IgD-negative memory B cell (primary cell): ENCODE results near the gene SIN3A. TPM values are rescaled to one million over a fixed set of nuclear protein-coding genes. Genes with fewer than 3 reads are reported as not detected.
"Not testable (repeated sequence)": the region's sequence is repeated elsewhere in the genome, so short reads cannot be mapped to it uniquely, and the experiment has no call there.

ENCODE experiments used
- H3K27ac Mint-ChIP-seq, 3 donors: one replicate each; pipeline ENCODE4 v1.8.0; 2020 to 2022; ENCODE audit warnings: mild to moderate bottlenecking in 3 of 3, mixed read lengths in 3 of 3, moderate library complexity in 1 of 3
- H3K27me3 Mint-ChIP-seq: one replicate; pipeline ENCODE4 v1.8.0; 2021; ENCODE audit warnings: mixed read lengths
- H3K36me3 Mint-ChIP-seq: one replicate; pipeline ENCODE4 v1.8.0; 2020; ENCODE audit warnings: mild to moderate bottlenecking, mixed read lengths
- H3K4me1 Mint-ChIP-seq, 3 donors: one replicate each; pipeline ENCODE4 v1.8.0; 2020 to 2022; ENCODE audit warnings: mixed read lengths in 3 of 3, mild to moderate bottlenecking in 1 of 3
- H3K4me3 Mint-ChIP-seq, 4 donors: one replicate each; pipeline ENCODE4 v1.8.0; 2020 to 2022; ENCODE audit warnings: mild to moderate bottlenecking in 4 of 4, mixed read lengths in 4 of 4, moderate library complexity in 3 of 4
- H3K9me3 Mint-ChIP-seq, 3 donors: one replicate each; pipeline ENCODE4 v1.8.0; 2020 to 2021; ENCODE audit warnings: mixed read lengths in 3 of 3, mild to moderate bottlenecking in 1 of 3
- polyA plus RNA-seq: library from polyadenylated mRNA; unstranded; fragments of 300-500 nt; fragmentation: Illumina TruSeq; gene quantifications from one replicate; pipeline ENCODE4 v1.2.3, GENCODE V29; 2021

SIN3A gene
- polyA plus RNA-seq, 1 donor from 2014 or later: 15.9 TPM

DNA sequence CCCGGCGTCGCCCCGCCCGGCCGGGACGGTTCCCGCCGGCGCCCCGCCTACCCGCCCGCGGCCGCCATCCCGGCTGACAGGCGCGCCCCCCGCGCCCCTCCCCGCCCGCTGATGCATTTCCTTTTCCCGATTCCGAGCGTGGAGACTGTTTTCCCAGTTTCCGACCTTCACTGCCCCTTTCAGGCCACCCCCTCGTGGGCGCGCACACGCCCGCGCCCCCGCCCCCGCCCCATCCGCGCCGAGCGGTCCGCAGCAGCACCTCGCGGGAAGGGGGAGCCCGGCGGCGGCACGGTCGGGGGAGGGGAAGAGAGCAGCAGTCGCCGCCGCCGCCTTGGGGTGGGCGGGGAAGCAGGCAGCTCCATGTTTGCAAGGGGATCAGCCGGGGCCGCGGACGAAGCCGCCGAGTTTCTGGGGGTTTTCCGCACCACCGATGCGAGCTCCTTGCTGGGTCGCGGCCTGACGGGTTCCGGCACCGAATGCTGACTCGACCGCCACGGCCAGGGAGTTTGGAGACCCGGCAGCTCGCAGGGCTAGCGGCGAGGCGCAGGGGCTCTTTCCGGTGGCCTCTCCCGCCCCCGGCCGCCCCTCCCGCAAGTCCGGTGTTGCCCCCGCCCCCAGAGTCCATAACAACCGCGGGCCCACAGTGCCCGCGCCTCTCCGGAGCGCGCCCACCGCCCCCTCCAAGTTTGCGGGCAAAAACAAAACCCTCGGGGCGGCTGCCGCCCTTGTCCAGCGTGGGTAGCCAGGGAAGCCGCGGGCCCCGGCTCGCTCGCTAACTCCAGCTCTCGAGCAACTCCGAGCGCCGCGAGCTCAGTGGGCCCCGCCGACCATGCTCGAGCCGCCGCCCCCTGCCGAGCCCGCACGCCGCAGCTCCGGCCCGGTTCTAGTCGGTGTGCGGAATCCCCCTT lies 3.2 kb upstream of the SIN3A start:
- H3K4me1 Mint-ChIP-seq: peaks cover 14 to 25% (median 20%) of the 10 kb centered on the region in 3 donors
- H3K4me3 Mint-ChIP-seq: peak overlapping the region; percentile 92 to 95 (median 94)
- H3K27me3 Mint-ChIP-seq: no peaks in the 10 kb centered on the region
- peak overlapping the region; percentile 95 to 98 (median 96) for H3K27ac Mint-ChIP-seq
- no peaks in the 10 kb centered on the region for H3K9me3 Mint-ChIP-seq
- no peaks in the 10 kb centered on the region for H3K36me3 Mint-ChIP-seq

DNA sequence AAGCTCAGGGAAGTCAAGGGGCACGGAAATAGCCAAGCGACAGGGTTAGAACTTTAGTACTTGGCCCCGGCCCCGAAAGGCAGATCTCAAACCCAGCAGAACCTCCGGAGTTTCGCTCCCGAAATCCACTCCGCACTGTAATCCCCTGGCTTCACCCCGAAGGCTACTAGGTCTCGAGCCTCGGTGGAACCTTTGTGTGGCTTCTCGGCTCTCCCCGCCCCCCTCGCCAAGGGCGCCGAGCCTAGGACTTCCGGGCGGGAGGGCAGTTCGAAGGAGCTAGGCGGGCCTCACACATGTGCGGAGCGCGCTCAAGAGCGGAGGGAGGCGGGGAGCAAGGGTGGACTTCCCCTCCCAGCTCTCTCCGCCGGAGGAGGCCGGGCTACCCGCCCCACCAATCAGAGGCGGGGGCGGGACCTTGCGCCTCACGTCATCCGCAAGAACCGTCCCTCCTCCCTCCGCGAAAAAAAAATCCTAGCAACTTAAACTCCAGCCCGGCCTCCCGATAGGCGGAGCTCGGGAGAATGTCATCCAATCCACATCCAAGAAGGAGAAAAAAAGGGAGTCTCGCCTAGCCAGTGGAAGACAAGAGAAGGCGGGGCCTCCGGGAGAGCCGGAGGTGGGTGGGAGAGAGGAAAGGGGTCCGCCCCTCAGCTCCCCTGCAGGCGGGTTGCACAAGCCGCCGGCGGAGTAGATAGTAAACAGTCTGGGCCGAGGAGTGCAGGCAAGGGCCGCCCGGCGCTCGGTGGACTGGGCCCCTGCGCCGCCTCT lies 2.4 kb upstream of the SIN3A start:
- H3K27ac Mint-ChIP-seq: peak overlapping the region; percentile 95 to 98 (median 97)
- H3K36me3 Mint-ChIP-seq: no peaks in the 10 kb centered on the region
- H3K4me1 Mint-ChIP-seq: peaks cover 20 to 29% (median 26%) of the 10 kb centered on the region in 3 donors
- H3K9me3 Mint-ChIP-seq: no peaks in the 10 kb centered on the region
- peak overlapping the region; percentile 89 to 98 (median 96) for H3K4me3 Mint-ChIP-seq
- no peaks in the 10 kb centered on the region for H3K27me3 Mint-ChIP-seq

DNA sequence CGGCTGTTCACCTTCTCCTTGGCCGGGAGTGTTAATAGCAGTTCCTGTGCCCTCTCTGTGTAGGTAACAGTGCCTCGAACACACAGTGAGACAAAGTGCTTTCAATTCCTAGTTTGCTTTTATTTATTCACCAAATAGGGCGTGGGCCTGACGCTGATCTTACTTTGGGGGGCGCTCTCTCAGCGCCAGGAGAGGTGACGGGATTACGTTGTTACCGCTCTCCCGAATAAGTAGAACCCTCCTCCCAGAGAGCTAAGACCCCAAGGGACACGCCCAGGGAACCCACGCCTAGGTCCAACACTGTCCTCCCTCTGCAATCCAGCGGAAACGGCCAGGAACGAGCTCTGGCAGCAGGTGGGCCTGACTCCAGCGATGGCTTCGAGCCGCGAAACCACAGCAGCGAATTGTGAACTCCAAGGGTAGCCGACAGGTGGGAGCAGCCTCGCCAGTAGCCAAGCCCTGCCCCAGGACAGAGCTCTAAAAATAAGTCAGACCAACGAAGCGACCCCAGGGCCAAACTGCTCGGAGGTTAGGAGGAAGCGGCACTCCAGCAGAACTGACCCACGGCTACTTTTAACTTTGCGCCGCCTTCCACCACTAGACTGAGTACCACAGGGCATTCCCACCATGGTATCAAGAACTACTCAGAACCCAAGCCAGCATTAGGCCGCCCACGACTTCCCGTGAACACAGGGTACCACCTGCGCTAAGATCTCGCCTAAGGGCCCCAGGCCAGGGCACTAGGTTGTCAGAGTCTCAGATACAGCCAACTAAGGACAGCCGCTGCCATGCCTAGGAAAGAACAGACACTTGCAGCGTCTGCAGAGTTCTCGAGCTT lies 1.6 kb upstream of the SIN3A start:
- peak overlapping the region; percentile 95 to 98 (median 97) for H3K27ac Mint-ChIP-seq
- no peaks in the 10 kb centered on the region for H3K36me3 Mint-ChIP-seq
- H3K4me3 Mint-ChIP-seq: peak overlapping the region; percentile 89 to 98 (median 96)
- H3K4me1 Mint-ChIP-seq: peaks cover 24 to 32% (median 31%) of the 10 kb centered on the region in 3 donors
- no peaks in the 10 kb centered on the region for H3K9me3 Mint-ChIP-seq
- no peaks in the 10 kb centered on the region for H3K27me3 Mint-ChIP-seq

DNA sequence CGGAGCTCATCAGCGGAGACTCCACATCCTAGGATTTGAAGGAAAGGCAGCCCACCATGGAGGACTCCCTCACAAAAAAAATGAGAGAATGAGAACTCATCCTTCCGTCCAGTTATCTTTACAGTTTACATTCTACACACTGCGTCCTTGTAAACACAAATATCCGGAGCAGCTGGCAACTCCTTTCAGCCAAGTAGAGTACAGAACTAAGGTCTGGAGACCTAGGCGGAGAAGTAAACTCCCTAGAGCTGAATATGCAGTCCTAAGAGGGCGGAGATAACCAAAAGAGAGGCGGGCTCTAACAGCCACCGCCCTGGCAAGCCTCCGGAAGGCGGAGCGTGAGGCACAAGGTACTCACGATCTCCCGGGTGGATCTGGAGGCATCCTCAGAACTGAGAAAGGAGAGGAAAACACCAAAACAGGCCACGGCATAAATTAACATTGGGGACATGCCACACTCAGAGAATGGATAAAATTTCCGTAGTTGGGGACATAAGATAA lies 924 bp upstream of the SIN3A start:
- no peaks in the 10 kb centered on the region for H3K9me3 Mint-ChIP-seq
- H3K4me1 Mint-ChIP-seq: peaks cover 27 to 37% (median 34%) of the 10 kb centered on the region in 3 donors
- peak overlapping the region; percentile 89 to 98 (median 96) for H3K4me3 Mint-ChIP-seq
- H3K27ac Mint-ChIP-seq: peak overlapping the region; percentile 95 to 98 (median 97)
- H3K36me3 Mint-ChIP-seq: no peaks in the 10 kb centered on the region
- H3K27me3 Mint-ChIP-seq: no peaks in the 10 kb centered on the region

DNA sequence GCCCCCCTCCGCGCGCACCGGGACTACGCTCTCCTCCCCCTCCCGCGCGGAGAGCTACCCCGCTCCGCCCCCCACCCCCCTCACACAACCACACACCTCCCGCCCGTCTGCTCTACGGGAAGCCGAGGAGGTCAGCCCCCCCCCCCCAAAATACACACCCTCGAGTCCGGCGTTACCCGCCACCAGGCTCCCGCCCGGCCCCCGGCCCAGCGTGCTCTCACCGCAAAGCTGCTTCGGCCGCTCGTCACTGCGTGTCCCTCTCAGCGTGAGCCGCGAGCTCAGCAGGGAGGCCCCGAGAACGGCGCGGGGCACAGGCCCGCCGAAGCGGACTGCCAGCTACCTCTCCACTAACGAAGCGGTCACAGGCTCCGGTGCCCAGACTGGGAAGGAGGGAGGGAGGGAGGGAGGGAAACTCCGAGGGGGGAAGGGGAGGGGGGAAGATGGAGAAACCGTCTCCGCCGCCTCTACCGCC lies 252 bp downstream of the SIN3A start:
- Mint-ChIP-seq H3K36me3 (no peaks in the 10 kb centered on the region), H3K4me1 (peaks cover 34 to 42% (median 41%) of the 10 kb centered on the region in 3 donors), H3K4me3 (peak overlapping the region; percentile 89 to 98 (median 96)), H3K9me3 (no peaks in the 10 kb centered on the region), H3K27me3 (no peaks in the 10 kb centered on the region), H3K27ac (peak overlapping the region; percentile 95 to 98 (median 97))

DNA sequence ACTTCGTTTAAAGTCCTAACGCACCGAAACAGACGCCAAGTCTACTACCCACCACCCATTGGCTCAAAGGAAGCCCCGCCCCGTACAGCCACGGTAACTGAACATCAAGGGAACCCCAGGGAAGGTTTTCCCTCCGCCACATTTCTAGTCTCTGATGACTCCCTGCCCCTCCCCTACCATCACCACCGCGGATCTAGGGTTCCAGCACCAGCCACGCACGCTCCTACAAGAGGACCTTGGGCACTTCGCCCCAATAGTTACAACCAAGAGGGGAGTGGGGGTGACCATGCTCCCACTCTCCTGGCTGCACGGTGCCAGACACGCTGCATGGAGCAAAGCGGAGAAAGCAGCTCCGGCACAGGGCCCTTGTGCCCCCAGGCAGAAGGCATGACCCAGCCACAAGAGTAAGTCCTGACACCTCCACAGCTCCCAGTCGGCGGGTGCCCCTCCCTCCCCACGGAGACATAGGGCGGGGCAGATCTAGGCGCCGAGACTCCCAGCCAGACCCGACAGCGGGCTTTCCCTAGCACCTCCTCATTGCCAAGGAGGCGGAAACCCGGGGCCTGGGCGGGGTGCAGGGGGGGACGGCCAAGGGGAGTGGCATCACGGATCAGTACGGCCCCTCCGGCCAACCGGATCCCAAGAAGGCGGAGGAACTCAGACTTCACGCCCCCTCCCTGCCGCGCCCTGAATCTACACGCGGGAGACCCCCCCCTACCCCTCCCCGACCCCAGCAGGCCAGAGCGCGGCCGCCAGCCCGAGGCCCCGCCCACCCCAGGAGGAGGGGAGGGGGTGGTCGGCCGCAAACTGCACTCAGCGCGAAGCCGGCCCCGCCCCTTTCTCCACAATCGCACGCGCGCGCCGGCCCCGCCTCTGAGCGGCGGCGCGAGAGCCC lies 936 bp downstream of the SIN3A start:
- H3K4me1 Mint-ChIP-seq: peaks cover 39 to 46% (median 46%) of the 10 kb centered on the region in 3 donors
- H3K36me3 Mint-ChIP-seq: peaks cover 1% of the 10 kb centered on the region
- H3K9me3 Mint-ChIP-seq: no peaks in the 10 kb centered on the region
- peak overlapping the region; percentile 93 to 99 (median 96) for H3K4me3 Mint-ChIP-seq
- H3K27ac Mint-ChIP-seq: peak overlapping the region; percentile 90 to 99 (median 95)
- H3K27me3 Mint-ChIP-seq: no peaks in the 10 kb centered on the region

DNA sequence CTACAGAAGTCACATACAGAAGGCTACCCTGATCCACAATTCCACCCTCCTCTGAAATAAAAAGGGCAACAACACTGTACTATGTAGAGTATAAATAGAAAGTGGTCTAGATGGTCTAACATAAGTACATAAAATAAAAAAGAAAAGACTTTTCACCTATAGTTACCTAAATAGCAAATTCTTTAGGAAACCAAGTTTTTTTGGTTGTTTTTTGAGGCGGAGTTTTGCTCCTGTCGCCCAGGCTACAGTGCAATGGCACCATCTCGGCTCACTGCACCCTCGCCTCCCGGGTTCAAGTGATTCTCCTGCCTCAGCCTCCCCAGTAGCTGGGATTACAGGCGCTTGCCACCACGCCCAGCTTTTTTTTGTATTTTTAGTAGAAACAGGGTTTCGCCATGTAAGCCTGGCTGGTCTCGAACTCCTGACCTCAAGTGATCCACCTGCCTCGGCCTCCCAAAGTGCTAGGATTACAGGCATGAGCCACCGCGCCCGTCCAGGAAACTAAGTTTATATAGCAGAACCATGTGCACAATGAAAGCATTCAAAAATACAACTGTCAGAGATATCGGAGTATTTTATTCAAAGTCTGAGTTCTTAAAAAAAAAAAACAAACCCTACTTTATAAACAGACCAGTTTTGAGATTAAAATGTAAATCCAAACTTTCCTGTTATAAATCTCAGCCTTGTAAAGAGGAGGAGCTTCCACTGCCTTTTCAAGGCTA lies 1.7 kb downstream of the SIN3A start:
- Mint-ChIP-seq H3K36me3 (peaks cover 1% of the 10 kb centered on the region), H3K27me3 (no peaks in the 10 kb centered on the region), H3K9me3 (no peaks in the 10 kb centered on the region), H3K4me1 (peaks cover 39 to 46% (median 46%) of the 10 kb centered on the region in 3 donors), H3K4me3 (peak overlapping the region; percentile 93 to 99 (median 96)), H3K27ac (peak overlapping the region; percentile 90 to 99 (median 95))

DNA sequence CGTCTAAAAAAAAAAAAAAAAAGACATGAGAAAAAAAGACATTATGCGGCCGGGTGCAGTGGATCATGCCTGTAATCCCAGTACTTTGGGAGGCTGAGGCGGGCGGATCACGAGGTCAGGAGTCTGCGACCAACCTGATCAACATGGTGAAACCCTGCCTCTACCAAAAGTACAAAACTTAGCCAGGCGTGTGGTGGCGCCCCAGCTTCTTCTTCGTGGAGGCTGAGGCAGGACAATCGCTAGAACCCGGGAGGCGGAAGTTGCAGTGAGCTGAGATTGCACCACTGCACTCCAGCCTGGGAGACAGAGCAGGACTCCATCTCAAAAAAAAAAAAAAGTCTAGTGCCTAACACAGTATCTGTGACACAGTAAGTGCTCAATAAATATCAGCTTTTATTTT lies 3.3 kb downstream of the SIN3A start:
- Mint-ChIP-seq H3K4me1 (peaks cover 37 to 44% (median 40%) of the 10 kb centered on the region in 3 donors), H3K4me3 (peak overlapping the region in 2 of 4 donors; percentile 74 to 95), H3K27ac (peak overlapping the region in 1 of 3 donors; percentile 95)
- H3K36me3 Mint-ChIP-seq, H3K27me3 Mint-ChIP-seq, H3K9me3 Mint-ChIP-seq: not testable (repeated sequence)

DNA sequence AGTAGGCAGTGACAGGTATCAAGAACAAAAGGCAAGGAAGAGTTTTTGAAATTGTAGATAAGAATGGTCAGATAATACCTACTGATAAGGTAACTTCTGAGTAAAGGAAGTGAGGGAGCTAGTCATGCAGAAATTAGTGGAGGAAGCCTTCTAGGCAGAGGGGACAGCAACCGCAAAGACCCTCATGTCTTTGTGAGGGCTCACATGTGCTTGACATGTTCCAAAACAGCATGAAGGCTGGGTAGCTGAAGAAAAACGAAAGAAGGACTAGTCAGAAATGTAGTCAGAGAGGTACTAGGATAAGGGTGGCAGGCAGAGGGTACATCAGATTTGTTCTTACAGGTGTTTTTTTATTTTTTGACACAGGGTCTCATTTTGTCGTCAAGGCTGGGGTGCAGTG lies 5.3 kb downstream of the SIN3A start:
- peaks cover 3% of the 10 kb centered on the region for H3K36me3 Mint-ChIP-seq
- peaks cover 32 to 42% (median 39%) of the 10 kb centered on the region in 3 donors for H3K4me1 Mint-ChIP-seq
- no peaks in the 10 kb centered on the region for H3K27me3 Mint-ChIP-seq
- H3K27ac Mint-ChIP-seq: peak overlapping the region in 2 of 3 donors; percentile 12 to 93
- H3K4me3 Mint-ChIP-seq: peak overlapping the region in 3 of 4 donors; percentile 56 to 81 (median 56)
- no peaks in the 10 kb centered on the region for H3K9me3 Mint-ChIP-seq

DNA sequence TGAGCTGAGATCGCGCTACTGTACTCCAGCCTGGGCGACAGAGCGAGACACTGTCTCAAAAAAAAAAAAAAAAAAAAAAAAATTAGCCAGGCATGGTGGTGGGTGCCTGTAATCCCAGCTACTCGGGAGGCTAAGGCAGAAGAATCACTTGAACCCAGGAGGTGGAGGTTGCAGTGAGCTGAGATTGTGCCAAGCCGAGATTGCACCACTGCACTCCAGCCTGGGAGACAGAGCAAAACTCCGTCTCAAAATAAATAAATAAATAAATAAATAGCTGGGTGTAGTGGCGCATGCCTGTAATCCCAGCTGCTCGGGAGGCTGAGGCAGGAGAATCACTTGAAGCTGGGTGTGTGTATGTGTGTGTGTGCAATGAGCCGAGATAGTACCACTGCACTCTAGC lies 6.2 kb downstream of the SIN3A start:
- Mint-ChIP-seq H3K27ac (peak overlapping the region in 1 of 3 donors; percentile 12), H3K4me3 (peak overlapping the region in 1 of 4 donors; percentile 52), H3K4me1 (peaks cover 31 to 41% (median 38%) of the 10 kb centered on the region in 3 donors)
- not testable (repeated sequence) for H3K27me3 Mint-ChIP-seq, H3K36me3 Mint-ChIP-seq, H3K9me3 Mint-ChIP-seq

DNA sequence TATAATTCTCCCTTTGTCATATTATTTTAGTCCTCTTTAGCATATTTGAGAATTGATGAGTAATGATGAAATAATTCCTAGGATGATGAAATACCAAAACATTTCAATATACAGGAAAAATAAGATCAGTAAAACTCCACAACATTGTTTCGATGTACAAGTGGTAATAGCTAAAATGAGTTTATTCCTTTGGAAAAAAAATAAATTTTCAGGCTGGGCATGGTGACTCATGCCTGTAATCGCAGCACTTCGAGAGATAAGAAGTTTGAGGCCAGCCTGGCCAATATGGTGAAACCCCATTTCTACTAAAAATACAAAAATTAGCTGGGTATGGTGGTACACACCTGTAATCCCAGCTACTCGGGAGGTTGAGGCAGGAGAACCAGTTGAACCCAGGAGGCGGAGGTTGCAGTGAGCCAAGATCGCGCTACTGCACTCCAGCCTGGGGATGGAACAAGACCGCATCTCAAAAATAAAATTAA lies 7.5 kb downstream of the SIN3A start:
- H3K4me1 Mint-ChIP-seq: peaks cover 27 to 32% (median 30%) of the 10 kb centered on the region in 3 donors
- H3K27ac Mint-ChIP-seq, H3K9me3 Mint-ChIP-seq, H3K4me3 Mint-ChIP-seq, H3K36me3 Mint-ChIP-seq, H3K27me3 Mint-ChIP-seq: not testable (repeated sequence)

DNA sequence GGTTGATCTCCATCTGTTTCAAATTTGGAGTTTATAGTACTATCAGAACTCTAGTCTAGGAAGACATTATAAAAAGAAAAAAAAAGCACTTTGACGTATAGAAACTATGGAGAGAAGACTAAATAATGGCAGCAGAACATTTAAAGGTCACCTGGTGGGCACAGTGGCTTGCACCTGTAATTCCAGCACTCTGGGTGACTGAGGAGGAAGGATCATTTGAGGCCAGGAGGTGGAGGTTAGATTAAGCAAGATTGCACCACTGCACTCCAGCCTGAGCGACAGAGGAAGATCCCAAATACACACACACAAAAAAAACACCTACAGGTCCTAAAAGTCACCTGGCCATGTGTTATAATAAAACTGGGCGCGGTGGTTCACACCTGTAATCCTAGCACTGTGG lies 13.8 kb downstream of the SIN3A start:
- Mint-ChIP-seq H3K4me3 (peak overlapping the region in 1 of 4 donors; percentile 56), H3K27ac (no peak overlapping the region), H3K9me3 (no peaks in the 10 kb centered on the region), H3K36me3 (peaks cover 1% of the 10 kb centered on the region), H3K4me1 (peaks cover 29 to 37% (median 35%) of the 10 kb centered on the region in 3 donors), H3K27me3 (no peaks in the 10 kb centered on the region)

DNA sequence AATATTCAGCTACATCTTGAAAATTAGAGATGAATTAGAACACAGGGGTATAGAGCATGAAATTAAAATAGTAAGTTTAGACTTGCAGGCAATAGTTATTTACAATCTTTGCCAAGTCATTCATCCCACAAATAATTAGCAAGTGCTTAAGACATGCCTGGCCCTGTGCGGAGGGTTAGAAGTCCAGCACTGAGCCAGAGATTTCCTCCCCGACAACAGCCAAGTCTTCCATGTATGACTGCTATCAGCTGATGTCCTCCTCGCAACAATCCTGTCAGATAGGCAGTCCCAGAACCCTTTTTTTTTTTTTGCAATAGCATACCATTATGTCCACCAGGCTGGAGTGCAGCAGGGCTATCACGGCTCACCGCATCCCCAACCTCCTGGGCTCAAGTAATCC lies 14.6 kb downstream of the SIN3A start:
- no peaks in the 10 kb centered on the region for H3K27me3 Mint-ChIP-seq
- H3K4me1 Mint-ChIP-seq: peaks cover 29 to 39% (median 35%) of the 10 kb centered on the region in 3 donors
- no peaks in the 10 kb centered on the region for H3K9me3 Mint-ChIP-seq
- H3K36me3 Mint-ChIP-seq: peaks cover 1% of the 10 kb centered on the region
- peak overlapping the region in 2 of 3 donors; percentile 23 to 92 for H3K27ac Mint-ChIP-seq
- H3K4me3 Mint-ChIP-seq: no peak overlapping the region
